ENCODE results near the gene SLC23A2.

Gene SLC23A2

GRCh38 chr20:4836473-4836872, 164.8 kb downstream of the SLC23A2 start:
- TF ChIP-seq SNAI2 (CRISPR knock-in tag; IDR thresholded peaks at IDR 0.05): no peak
- no peak for TF ChIP-seq ZNF70 (CRISPR knock-in tag; IDR thresholded peaks at IDR 0.05)
- TF ChIP-seq PPARA (CRISPR knock-in tag; IDR thresholded peaks at IDR 0.05; ENCODE audit: borderline replicate concordance): no peak
- TF ChIP-seq ARNTL (CRISPR knock-in tag; IDR thresholded peaks at IDR 0.05; ENCODE audit: borderline replicate concordance, low read depth): no peak
- TF ChIP-seq BACH2 (CRISPR knock-in tag; IDR thresholded peaks at IDR 0.05; ENCODE audit: borderline replicate concordance): no peak
- no peak for TF ChIP-seq ESRRG (CRISPR knock-in tag; IDR thresholded peaks at IDR 0.05)
- no peak for TF ChIP-seq CREB5 (CRISPR knock-in tag; IDR thresholded peaks at IDR 0.05; ENCODE audit: low read depth)
- TF ChIP-seq, protein P1, sequence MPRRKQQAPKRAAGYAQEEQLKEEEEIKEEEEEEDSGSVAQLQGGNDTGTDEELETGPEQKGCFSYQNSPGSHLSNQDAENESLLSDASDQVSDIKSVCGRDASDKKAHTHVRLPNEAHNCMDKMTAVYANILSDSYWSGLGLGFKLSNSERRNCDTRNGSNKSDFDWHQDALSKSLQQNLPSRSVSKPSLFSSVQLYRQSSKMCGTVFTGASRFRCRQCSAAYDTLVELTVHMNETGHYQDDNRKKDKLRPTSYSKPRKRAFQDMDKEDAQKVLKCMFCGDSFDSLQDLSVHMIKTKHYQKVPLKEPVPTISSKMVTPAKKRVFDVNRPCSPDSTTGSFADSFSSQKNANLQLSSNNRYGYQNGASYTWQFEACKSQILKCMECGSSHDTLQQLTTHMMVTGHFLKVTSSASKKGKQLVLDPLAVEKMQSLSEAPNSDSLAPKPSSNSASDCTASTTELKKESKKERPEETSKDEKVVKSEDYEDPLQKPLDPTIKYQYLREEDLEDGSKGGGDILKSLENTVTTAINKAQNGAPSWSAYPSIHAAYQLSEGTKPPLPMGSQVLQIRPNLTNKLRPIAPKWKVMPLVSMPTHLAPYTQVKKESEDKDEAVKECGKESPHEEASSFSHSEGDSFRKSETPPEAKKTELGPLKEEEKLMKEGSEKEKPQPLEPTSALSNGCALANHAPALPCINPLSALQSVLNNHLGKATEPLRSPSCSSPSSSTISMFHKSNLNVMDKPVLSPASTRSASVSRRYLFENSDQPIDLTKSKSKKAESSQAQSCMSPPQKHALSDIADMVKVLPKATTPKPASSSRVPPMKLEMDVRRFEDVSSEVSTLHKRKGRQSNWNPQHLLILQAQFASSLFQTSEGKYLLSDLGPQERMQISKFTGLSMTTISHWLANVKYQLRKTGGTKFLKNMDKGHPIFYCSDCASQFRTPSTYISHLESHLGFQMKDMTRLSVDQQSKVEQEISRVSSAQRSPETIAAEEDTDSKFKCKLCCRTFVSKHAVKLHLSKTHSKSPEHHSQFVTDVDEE (CRISPR knock-in tag; IDR thresholded peaks at IDR 0.05): no peak
- TF ChIP-seq CSDC2 (CRISPR knock-in tag; IDR thresholded peaks at IDR 0.05): no peak
- no peak for TF ChIP-seq ZC3H10 (CRISPR knock-in tag; IDR thresholded peaks at IDR 0.05)
- no peak for TF ChIP-seq ZFP3 (CRISPR knock-in tag; IDR thresholded peaks at IDR 0.05)
- TF ChIP-seq RARB (CRISPR knock-in tag; IDR thresholded peaks at IDR 0.05): no peak
- TF ChIP-seq ZFP30 (CRISPR knock-in tag; IDR thresholded peaks at IDR 0.05): no peak
- TF ChIP-seq POU6F1 (CRISPR knock-in tag; IDR thresholded peaks at IDR 0.05; ENCODE audit: borderline replicate concordance, low read depth): no peak
- no peak for TF ChIP-seq ZNF8 (CRISPR knock-in tag; IDR thresholded peaks at IDR 0.05)
- no peak for TF ChIP-seq ISL1 (CRISPR knock-in tag; IDR thresholded peaks at IDR 0.05)
- no peak for TF ChIP-seq TOX (CRISPR knock-in tag; IDR thresholded peaks at IDR 0.05; ENCODE audit: borderline replicate concordance)
- TF ChIP-seq, protein P2, sequence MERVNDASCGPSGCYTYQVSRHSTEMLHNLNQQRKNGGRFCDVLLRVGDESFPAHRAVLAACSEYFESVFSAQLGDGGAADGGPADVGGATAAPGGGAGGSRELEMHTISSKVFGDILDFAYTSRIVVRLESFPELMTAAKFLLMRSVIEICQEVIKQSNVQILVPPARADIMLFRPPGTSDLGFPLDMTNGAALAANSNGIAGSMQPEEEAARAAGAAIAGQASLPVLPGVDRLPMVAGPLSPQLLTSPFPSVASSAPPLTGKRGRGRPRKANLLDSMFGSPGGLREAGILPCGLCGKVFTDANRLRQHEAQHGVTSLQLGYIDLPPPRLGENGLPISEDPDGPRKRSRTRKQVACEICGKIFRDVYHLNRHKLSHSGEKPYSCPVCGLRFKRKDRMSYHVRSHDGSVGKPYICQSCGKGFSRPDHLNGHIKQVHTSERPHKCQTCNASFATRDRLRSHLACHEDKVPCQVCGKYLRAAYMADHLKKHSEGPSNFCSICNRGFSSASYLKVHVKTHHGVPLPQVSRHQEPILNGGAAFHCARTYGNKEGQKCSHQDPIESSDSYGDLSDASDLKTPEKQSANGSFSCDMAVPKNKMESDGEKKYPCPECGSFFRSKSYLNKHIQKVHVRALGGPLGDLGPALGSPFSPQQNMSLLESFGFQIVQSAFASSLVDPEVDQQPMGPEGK (CRISPR knock-in tag; IDR thresholded peaks at IDR 0.05; ENCODE audit: borderline replicate concordance): no peak
- no peak for TF ChIP-seq OSR1 (CRISPR knock-in tag; IDR thresholded peaks at IDR 0.05)
- ATAC-seq: no peak

DNA sequence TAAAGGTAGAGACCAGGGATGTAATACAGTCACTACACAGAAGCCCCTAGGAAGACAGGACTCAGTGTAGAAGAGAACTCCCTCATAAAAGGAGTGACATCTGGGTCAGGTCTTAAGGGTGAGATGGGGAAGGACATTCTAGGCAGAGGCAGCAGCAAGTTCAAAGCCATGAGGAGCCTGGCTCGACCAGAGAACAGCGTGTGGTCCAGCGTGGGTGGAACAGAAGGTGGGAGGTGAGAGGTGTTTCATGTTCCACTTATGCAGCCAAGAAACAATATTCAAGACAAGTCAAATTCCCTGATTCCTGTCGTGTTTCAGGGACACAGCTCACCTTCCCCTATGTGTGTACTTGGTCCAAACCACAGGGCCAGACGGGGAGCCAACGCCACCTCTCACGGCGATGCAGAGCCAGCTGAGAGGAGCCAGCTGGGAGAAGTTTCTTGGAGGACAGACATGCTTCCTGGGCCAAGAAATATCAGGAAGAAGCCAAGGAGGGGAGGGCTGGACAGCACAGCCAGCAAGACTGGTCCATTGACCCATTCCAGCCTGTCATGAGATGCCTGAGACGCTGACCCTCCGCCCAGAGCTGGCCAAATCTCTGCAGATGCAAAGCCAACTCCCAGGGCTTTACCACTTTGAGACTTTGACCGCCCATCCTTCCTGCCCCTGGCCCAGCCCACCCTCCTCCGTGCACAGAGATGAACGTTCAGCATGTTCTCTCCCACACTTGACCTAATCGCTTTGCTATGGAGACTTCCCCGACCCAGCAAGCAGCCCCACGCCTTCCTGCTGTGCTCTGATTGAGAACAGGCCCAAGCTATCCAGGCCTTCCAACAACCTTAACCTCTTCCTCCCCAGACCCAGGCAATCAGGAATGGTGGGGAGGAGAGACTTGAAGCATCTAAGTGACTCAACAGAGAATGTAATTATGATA, 165.8 kb downstream of the SLC23A2 start:
- no peak for ATAC-seq
- TF ChIP-seq, protein P2 (CRISPR knock-in tag; IDR thresholded peaks at IDR 0.05; ENCODE audit: borderline replicate concordance): no peak
- TF ChIP-seq RARB (CRISPR knock-in tag; IDR thresholded peaks at IDR 0.05) (no peak), ZNF70 (CRISPR knock-in tag; IDR thresholded peaks at IDR 0.05) (no peak), ZFP3 (CRISPR knock-in tag; IDR thresholded peaks at IDR 0.05) (no peak), ZNF8 (CRISPR knock-in tag; IDR thresholded peaks at IDR 0.05) (no peak), POU6F1 (CRISPR knock-in tag; IDR thresholded peaks at IDR 0.05; ENCODE audit: borderline replicate concordance, low read depth) (no peak), ZFP30 (CRISPR knock-in tag; IDR thresholded peaks at IDR 0.05) (no peak), GLIS3 (CRISPR knock-in tag; IDR thresholded peaks at IDR 0.05) (no peak), PPARA (CRISPR knock-in tag; IDR thresholded peaks at IDR 0.05; ENCODE audit: borderline replicate concordance) (no peak), SNAI2 (CRISPR knock-in tag; IDR thresholded peaks at IDR 0.05) (no peak)
- TF ChIP-seq, protein P1 (CRISPR knock-in tag; IDR thresholded peaks at IDR 0.05): no peak

Data from SK-N-SH treated with all-trans-retinoic acid at 6 μM for 48 hours (cell line).